ENCODE data around the gene TUBA1B. TPM values are rescaled to one million over a fixed set of nuclear protein-coding genes. Genes with fewer than 3 reads are reported as not detected.
"Not testable (repeated sequence)": the region's sequence is repeated elsewhere in the genome, so short reads cannot be mapped to it uniquely, and the experiment has no call there.

The TUBA1B gene
- total RNA-seq, 1 donor from 2014 or later = 1,679 TPM

GRCh38 chr12:49136997-49137396, 5.8 kb upstream of the TUBA1B start:
- DNase-seq; H3K9me3 Mint-ChIP-seq; H3K27me3 Mint-ChIP-seq; H3K36me3 Mint-ChIP-seq (ENCODE audit: low read depth); H3K27ac Mint-ChIP-seq; H3K4me3 Mint-ChIP-seq; intact Hi-C loops (cut with micrococcal nuclease): not testable (repeated sequence)
- peaks cover 23% of the 10 kb centered on the region for H3K4me1 Mint-ChIP-seq

DNA sequence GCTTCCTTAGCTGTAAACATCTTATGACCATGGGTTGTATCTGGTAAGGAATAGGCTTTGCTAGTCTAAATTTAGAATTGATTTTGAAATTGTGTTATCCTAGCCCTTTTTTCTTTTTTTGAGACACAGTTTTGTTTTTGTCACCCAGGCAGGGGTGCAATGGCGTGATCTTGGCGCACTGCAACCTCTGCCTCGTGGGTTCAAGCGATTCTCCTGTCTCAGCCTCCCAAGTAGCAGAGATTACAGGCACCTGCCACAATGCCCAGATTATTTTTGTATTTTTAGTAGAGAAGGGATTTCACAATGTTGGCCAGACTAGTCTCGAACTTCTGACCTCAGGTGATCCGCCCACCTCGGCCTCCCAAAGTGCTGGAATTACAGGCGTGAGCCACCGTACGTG, 2.4 kb upstream of the TUBA1B start:
- Mint-ChIP-seq H3K27ac (no peak overlapping the region), H3K4me3 (peak overlapping the region; percentile 28), H3K27me3 (peaks cover 2% of the 10 kb centered on the region), H3K4me1 (peaks cover 28% of the 10 kb centered on the region), H3K9me3 (no peaks in the 10 kb centered on the region), H3K36me3 (ENCODE audit: low read depth) (peaks cover 28% of the 10 kb centered on the region)
- no peak for DNase-seq
- intact Hi-C loops (cut with micrococcal nuclease) = loop anchor here (5.0 kb wide), 1 partner anchor 609 kb away; the partner anchor contains the start of gene TMBIM6

DNA sequence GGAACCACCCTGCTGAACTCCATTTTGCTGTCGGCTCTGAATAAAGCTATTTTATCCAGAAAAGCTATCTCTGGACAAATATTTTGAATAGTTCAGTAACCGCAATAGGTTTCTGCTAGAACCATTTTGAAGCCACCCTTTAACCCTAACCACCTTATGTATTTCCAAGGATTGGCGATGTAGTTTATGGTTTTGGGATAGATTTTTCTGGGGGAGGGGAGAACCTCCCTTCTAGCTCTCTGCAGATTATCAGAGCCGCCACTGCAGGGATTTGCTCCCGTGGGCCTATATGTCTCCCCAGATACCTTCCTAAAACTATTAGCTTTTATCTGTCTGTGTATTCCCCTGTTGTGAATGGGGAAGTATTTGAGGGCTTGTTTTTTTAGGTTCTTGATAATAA, 1.8 kb upstream of the TUBA1B start:
- peaks cover 32% of the 10 kb centered on the region for H3K36me3 Mint-ChIP-seq (ENCODE audit: low read depth)
- H3K4me3 Mint-ChIP-seq = peak overlapping the region; percentile 98
- intact Hi-C loops (cut with micrococcal nuclease) = loop anchor here (5.0 kb wide), 1 partner anchor 609 kb away; the partner anchor contains the start of gene TMBIM6
- H3K4me1 Mint-ChIP-seq = peaks cover 27% of the 10 kb centered on the region
- no peak for DNase-seq
- no peaks in the 10 kb centered on the region for H3K9me3 Mint-ChIP-seq
- H3K27ac Mint-ChIP-seq = no peak overlapping the region
- peaks cover 2% of the 10 kb centered on the region for H3K27me3 Mint-ChIP-seq

GRCh38 chr12:49131894-49132461, 783 bp upstream of the TUBA1B start:
- Mint-ChIP-seq H3K9me3 (no peaks in the 10 kb centered on the region), H3K36me3 (ENCODE audit: low read depth) (peaks cover 42% of the 10 kb centered on the region), H3K27ac (peak overlapping the region; percentile 94), H3K4me1 (peaks cover 35% of the 10 kb centered on the region), H3K4me3 (peak overlapping the region; percentile 98), H3K27me3 (peaks cover 2% of the 10 kb centered on the region)
- no peak for DNase-seq
- intact Hi-C loops (cut with micrococcal nuclease) = loop anchor here (1.0 to 5.0 kb wide), 5 partner anchors 57 to 610 kb away; partner anchors contain the start of genes PRKAG1, TMBIM6, TUBA1A and TUBA1C

GRCh38 chr12:49130151-49131050, 794 bp downstream of the TUBA1B start:
- Mint-ChIP-seq H3K4me1 (peaks cover 36% of the 10 kb centered on the region), H3K27me3 (peaks cover 2% of the 10 kb centered on the region), H3K27ac (peak overlapping the region; percentile 99), H3K9me3 (no peaks in the 10 kb centered on the region), H3K4me3 (peak overlapping the region; percentile 98), H3K36me3 (ENCODE audit: low read depth) (peaks cover 44% of the 10 kb centered on the region)
- intact Hi-C loops (cut with micrococcal nuclease) = loop anchor here (1.0 to 5.0 kb wide), 9 partner anchors 20 to 612 kb away; partner anchors contain the start of genes KMT2D, LMBR1L, PRKAG1 and TMBIM6
- peak; percentile 98 for DNase-seq

GRCh38 chr12:49129332-49130150, 1.7 kb downstream of the TUBA1B start:
- H3K27me3 Mint-ChIP-seq = peaks cover 2% of the 10 kb centered on the region
- intact Hi-C loops (cut with micrococcal nuclease) = loop anchor here (1.0 to 5.0 kb wide), 6 partner anchors 19 to 613 kb away; partner anchors contain the start of genes KMT2D, LMBR1L, TMBIM6 and TUBA1C
- peak overlapping the region; percentile 98 for H3K4me3 Mint-ChIP-seq
- DNase-seq = peak; percentile 65
- no peaks in the 10 kb centered on the region for H3K9me3 Mint-ChIP-seq
- H3K4me1 Mint-ChIP-seq = peaks cover 36% of the 10 kb centered on the region
- H3K36me3 Mint-ChIP-seq (ENCODE audit: low read depth) = peaks cover 44% of the 10 kb centered on the region
- H3K27ac Mint-ChIP-seq = peak overlapping the region; percentile 99

- Mint-ChIP-seq H3K4me1 (peaks cover 28% of the 10 kb centered on the region), H3K36me3 (ENCODE audit: low read depth) (peaks cover 44% of the 10 kb centered on the region), H3K4me3 (peak overlapping the region; percentile 17)
- intact Hi-C loops (cut with micrococcal nuclease); DNase-seq; H3K9me3 Mint-ChIP-seq; H3K27me3 Mint-ChIP-seq; H3K27ac Mint-ChIP-seq: not testable (repeated sequence)
Observed at GRCh38 chr12:49127971-49128370, 3.2 kb downstream of the TUBA1B start.

- Mint-ChIP-seq H3K27me3 (peaks cover 2% of the 10 kb centered on the region), H3K9me3 (no peaks in the 10 kb centered on the region), H3K27ac (peak overlapping the region; percentile 59), H3K4me3 (no peak overlapping the region), H3K36me3 (ENCODE audit: low read depth) (peaks cover 44% of the 10 kb centered on the region), H3K4me1 (peaks cover 21% of the 10 kb centered on the region)
- DNase-seq = no peak
- intact Hi-C loops (cut with micrococcal nuclease) = no loop called here
Observed at GRCh38 chr12:49126852-49127763, 4.1 kb downstream of the TUBA1B start.

GRCh38 chr12:49121047-49121696, 10.0 kb downstream of the TUBA1B start:
- no peaks in the 10 kb centered on the region for H3K9me3 Mint-ChIP-seq
- intact Hi-C loops (cut with micrococcal nuclease) = no loop called here
- no peaks in the 10 kb centered on the region for H3K4me1 Mint-ChIP-seq
- no peak overlapping the region for H3K4me3 Mint-ChIP-seq
- no peaks in the 10 kb centered on the region for H3K36me3 Mint-ChIP-seq (ENCODE audit: low read depth)
- no peaks in the 10 kb centered on the region for H3K27me3 Mint-ChIP-seq
- H3K27ac Mint-ChIP-seq = no peak overlapping the region
- DNase-seq = no peak

- Mint-ChIP-seq H3K4me1 (peaks cover 24% of the 10 kb centered on the region), H3K27me3 (no peaks in the 10 kb centered on the region), H3K36me3 (ENCODE audit: low read depth) (peaks cover 10% of the 10 kb centered on the region), H3K27ac (peak overlapping the region; percentile 94), H3K4me3 (peak overlapping the region; percentile 97), H3K9me3 (no peaks in the 10 kb centered on the region)
- DNase-seq = no peak
- intact Hi-C loops (cut with micrococcal nuclease) = loop anchor here (2.0 kb wide), 2 partner anchors 22 to 40 kb away; no protein-coding TSS in a partner anchor
Observed at GRCh38 chr12:49111206-49111605, 20.0 kb downstream of the TUBA1B start.

DNA sequence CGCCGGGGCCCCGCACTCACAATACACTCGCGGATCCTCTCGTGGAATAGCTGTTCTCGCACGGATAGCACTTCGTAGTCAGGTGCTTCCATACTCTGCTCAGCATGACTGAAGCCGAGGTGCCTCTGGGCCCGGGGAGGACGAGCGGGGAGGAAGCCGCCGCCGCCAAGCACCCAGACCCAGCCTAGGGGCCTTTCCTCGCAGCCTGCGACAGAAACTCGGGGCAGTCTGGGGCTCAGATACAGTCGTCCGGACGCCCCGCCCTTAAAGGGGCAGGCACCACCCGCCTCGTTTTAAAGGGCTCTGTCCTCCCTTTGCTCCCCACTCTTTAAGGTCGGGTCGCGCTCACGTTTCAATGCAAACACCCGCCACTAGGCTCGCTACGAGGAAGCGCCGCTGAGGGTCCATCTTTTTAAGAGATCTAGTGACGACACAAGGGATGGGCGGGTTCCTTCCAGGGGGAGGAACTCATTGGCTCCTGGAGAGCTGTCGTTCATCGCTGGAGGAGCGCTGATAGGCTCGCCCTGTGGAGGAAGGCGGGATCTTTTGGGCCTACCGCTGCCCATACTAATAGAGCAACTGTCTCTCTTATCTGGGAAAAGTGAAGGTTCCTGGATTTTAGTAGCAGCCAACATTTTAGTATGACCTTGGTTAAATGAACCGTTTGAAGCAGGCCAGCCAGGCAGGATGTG, 20.6 kb downstream of the TUBA1B start, which contains the start of gene LMBR1L:
LMBR1L (minus strand) TSS at position 384 of the 692 bp plus-strand sequence; CDS start at position 92, 292 bp downstream.
- no peaks in the 10 kb centered on the region for H3K9me3 Mint-ChIP-seq
- intact Hi-C loops (cut with micrococcal nuclease) = loop anchor here (1.0 to 2.0 kb wide), 4 partner anchors 20 to 125 kb away; no protein-coding TSS in a partner anchor
- H3K4me3 Mint-ChIP-seq = peak within 1 kb of the TSS; percentile 97
- peak; percentile 99 for DNase-seq
- H3K4me1 Mint-ChIP-seq = peaks cover 24% of the 10 kb centered on the region
- H3K36me3 Mint-ChIP-seq (ENCODE audit: low read depth) = peaks cover 10% of the 10 kb centered on the region
- peak within 1 kb of the TSS; percentile 94 for H3K27ac Mint-ChIP-seq
- H3K27me3 Mint-ChIP-seq = no peaks in the 10 kb centered on the region
